ENCODE results near the gene GIPC1.

DNA sequence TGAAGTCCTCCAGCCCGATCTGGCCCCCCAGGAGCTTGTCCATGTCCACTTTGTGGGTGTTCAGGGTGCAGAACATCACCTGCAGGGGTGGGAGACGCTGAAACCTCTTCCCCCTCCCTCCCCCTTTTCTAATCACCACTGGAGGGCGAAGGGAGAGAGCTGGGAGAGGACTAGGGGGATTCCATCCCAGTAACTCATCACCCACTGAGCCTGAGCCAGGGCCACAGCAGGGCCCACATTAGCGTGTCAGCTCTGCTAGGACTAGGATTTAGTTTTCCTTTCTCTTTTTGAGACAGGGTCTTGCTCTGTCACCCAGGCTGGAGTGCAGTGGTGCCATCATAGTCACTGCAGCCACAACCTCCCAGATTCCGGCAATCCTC lies 15.2 kb downstream of the GIPC1 start:
- no peak for TF ChIP-seq POLR2A (IDR thresholded peaks at IDR 0.05)
- TF ChIP-seq CTCF (IDR thresholded peaks at IDR 0.05) = no peak
